SK-N-SH (cell line): ENCODE measurements around the gene CHMP4A. TPM values are rescaled to one million over a fixed set of nuclear protein-coding genes. Genes with fewer than 3 reads are reported as not detected.

Experiments
- CTCF ChIA-PET: fragments of 300-600, 350-600 bp; formaldehyde crosslinking; extraction: SDS; loops from one replicate; lab custom pipeline; 2021; lab: Yijun Ruan, JAX
- POLR2A ChIA-PET: fragments of 350-600 bp; sonication (Branson Sonifier 250); formaldehyde crosslinking; extraction: SDS; loops from one replicate; lab custom pipeline; 2020; ENCODE audit warnings: antibody characterized with exemption, inconsistent platforms; lab: Yijun Ruan, JAX
- DNase-seq: peaks from one replicate; pipeline ENCODE4 v3.0.0; 2012
- H2AFZ ChIP-seq: fragments of 200-600 bp; sonication (generic); 2 replicates; pipeline ENCODE4 v1.8.1; 2016; ENCODE audit warnings: antibody characterized with exemption, mild to moderate bottlenecking, low read depth
- H3F3A ChIP-seq: fragments of 200-600 bp; sonication (generic); replicated peaks from 2 replicates; pipeline ENCODE3; 2016; ENCODE audit warnings: antibody characterized with exemption, mild to moderate bottlenecking; ENCODE audit not compliant: insufficient read depth
- H3K27ac ChIP-seq, 2 experiments: fragments of 200-500 bp in 1 of 2; fragments of 200-600 bp in 1 of 2; sonication (Bioruptor generic) in 1 of 2; sonication (generic), shearing (Covaris generic) in 1 of 2; 2 replicates each; pipeline versions ENCODE4 v1.5.1 to v1.6.1; 2014 to 2016; ENCODE audit warnings: low read depth in 2 of 2, inconsistent platforms in 1 of 2, low read length in 1 of 2, mild to moderate bottlenecking in 1 of 2, mixed read lengths in 1 of 2
- H3K27me3 ChIP-seq: fragments of 200-600 bp; sonication (generic), shearing (Covaris generic); 2 replicates; pipeline ENCODE4 v1.6.1; 2016; ENCODE audit warnings: mixed run types; ENCODE audit not compliant: insufficient read depth
- H3K36me3 ChIP-seq, 2 experiments: fragments of 200-500 bp in 1 of 2; fragments of 200-600 bp in 1 of 2; sonication (Bioruptor generic) in 1 of 2; sonication (generic) in 1 of 2; replicated peaks in 1 of 2; 2 replicates each; pipeline versions ENCODE3 to v1.5.1; 2014 to 2016; ENCODE audit warnings: low read length in 1 of 2, mild to moderate bottlenecking in 1 of 2; ENCODE audit not compliant: insufficient read depth in 2 of 2, control insufficient read depth in 1 of 2
- H3K4me1 ChIP-seq, 2 experiments: fragments of 200-500 bp in 1 of 2; fragments of 200-600 bp in 1 of 2; sonication (Bioruptor generic) in 1 of 2; sonication (generic), shearing (Covaris generic) in 1 of 2; 2 replicates each; pipeline versions ENCODE4 v1.5.1 to v1.6.1; 2014 to 2016; ENCODE audit warnings: low read depth in 1 of 2, low read length in 1 of 2, mixed run types in 1 of 2; ENCODE audit not compliant: insufficient read depth in 2 of 2, control insufficient read depth in 1 of 2
- H3K4me2 ChIP-seq: fragments of 200-600 bp; sonication (generic), shearing (Covaris generic); 2 replicates; pipeline ENCODE4 v1.6.1; 2017; ENCODE audit warnings: mixed run types
- H3K4me3 ChIP-seq, 2 experiments: fragments of 200-500 bp in 1 of 2; fragments of 200-600 bp in 1 of 2; sonication (Bioruptor generic) in 1 of 2; sonication (generic), shearing (Covaris generic) in 1 of 2; 2 replicates each; pipeline versions ENCODE4 v1.5.1 to v1.8.1; 2014 to 2016; ENCODE audit warnings: low read depth in 2 of 2, inconsistent platforms in 1 of 2, low read length in 1 of 2, mild to moderate bottlenecking in 1 of 2, mixed read lengths in 1 of 2, moderate library complexity in 1 of 2
- H3K79me2 ChIP-seq: fragments of 200-600 bp; sonication (generic); 2 replicates; pipeline ENCODE4 v1.8.1; 2017; ENCODE audit warnings: mild to moderate bottlenecking; ENCODE audit not compliant: insufficient read depth
- H3K9ac ChIP-seq: fragments of 200-600 bp; sonication (generic); 2 replicates; pipeline ENCODE4 v1.6.1; 2017; ENCODE audit warnings: mixed run types
- H3K9me2 ChIP-seq: fragments of 200-600 bp; sonication (generic); 2 replicates; pipeline ENCODE4 v1.6.1; 2017; ENCODE audit warnings: mixed run types
- H3K9me3 ChIP-seq: fragments of 200-600 bp; sonication (generic); 2 replicates; pipeline ENCODE4 v1.6.1; 2017; ENCODE audit warnings: mixed run types, mild to moderate bottlenecking, moderate library complexity
- H4K20me1 ChIP-seq: fragments of 200-600 bp; sonication (generic); 2 replicates; pipeline ENCODE4 v1.6.1; 2017; ENCODE audit warnings: mild to moderate bottlenecking, mixed run types; ENCODE audit not compliant: insufficient read depth
- ELF1 ChIP-seq: IDR thresholded peaks from 2 replicates; pipeline ENCODE4 v1.4.0; 2012
- EZH2phosphoT487 ChIP-seq: fragments of 200-600 bp; sonication (generic); IDR thresholded peaks from 2 replicates; pipeline ENCODE4 v1.6.1; 2017; ENCODE audit warnings: low read depth, mixed run types, mild to moderate bottlenecking, antibody characterized with exemption, moderate library complexity, borderline replicate concordance
- FOXJ3 ChIP-seq: sonication (generic); formaldehyde crosslinking; IDR thresholded peaks from 2 replicates; pipeline ENCODE4 v1.5.1; 2020; ENCODE audit warnings: mild to moderate bottlenecking, missing genetic modification reagents
- FOXM1 ChIP-seq: IDR thresholded peaks from 2 replicates; pipeline ENCODE4 v1.4.0; 2012; ENCODE audit warnings: low read depth, mild to moderate bottlenecking
- GATA2 ChIP-seq: sonication (generic); formaldehyde crosslinking; IDR thresholded peaks from 2 replicates; pipeline ENCODE4 v1.5.0; 2020; ENCODE audit warnings: mild to moderate bottlenecking, missing genetic modification reagents
- JUND ChIP-seq: IDR thresholded peaks from 2 replicates; pipeline ENCODE4 v1.4.0; 2012
- NFIC ChIP-seq: IDR thresholded peaks from 2 replicates; pipeline ENCODE4 v1.4.0; 2012; ENCODE audit warnings: borderline replicate concordance
- NRF1 ChIP-seq: IDR thresholded peaks from 2 replicates; pipeline ENCODE4 v1.6.1; 2012; ENCODE audit warnings: low read depth, mild to moderate bottlenecking, low read length
- RCOR1 ChIP-seq: fragments of 150-350 bp; IDR thresholded peaks from 2 replicates; pipeline ENCODE4 v1.6.1; 2017; ENCODE audit warnings: antibody characterized with exemption, low read length
- SIN3A ChIP-seq: IDR thresholded peaks from 2 replicates; pipeline ENCODE4 v1.6.1; 2012; ENCODE audit warnings: low read depth, mild to moderate bottlenecking, low read length, moderate library complexity, borderline replicate concordance
- TAF1 ChIP-seq: IDR thresholded peaks from 2 replicates; pipeline ENCODE4 v1.6.1; 2012; ENCODE audit warnings: low read depth, mild to moderate bottlenecking, low read length, moderate library complexity, borderline replicate concordance
- WGBS: methylation state at CpG from one replicate; pipeline ENCODE4 v1.1.6; 2017; ENCODE audit warnings: low lambda C conversion rate; 5-methylcytosine and 5-hydroxymethylcytosine counted together
- polyA plus RNA-seq, 3 experiments: library from polyadenylated mRNA; depleted of rRNA; stranded (reverse); fragments of >200 nt; gene quantifications; 2 replicates each; pipeline ENCODE4 v1.2.3, GENCODE V29; 2012
- TF ChIP-seq, protein P1 (sequence below): IDR thresholded peaks from 2 replicates; pipeline ENCODE4 v1.4.0; 2012; ENCODE audit warnings: low read depth, borderline replicate concordance
- TF ChIP-seq, protein P2 (sequence below): fragments of 200-600 bp; sonication (generic); IDR thresholded peaks from 2 replicates; pipeline ENCODE4 v1.6.1; 2017; ENCODE audit warnings: antibody characterized with exemption, mild to moderate bottlenecking, moderate library complexity
- TF ChIP-seq, protein P3 (sequence below): IDR thresholded peaks from 2 replicates; pipeline ENCODE4 v1.6.1; 2012; ENCODE audit warnings: mild to moderate bottlenecking, low read depth, low read length, moderate library complexity

Gene CHMP4A
- polyA plus RNA-seq, 1 of the 3 experiments (the other 2 are of a cell fraction), result 92.4 TPM

DNA sequence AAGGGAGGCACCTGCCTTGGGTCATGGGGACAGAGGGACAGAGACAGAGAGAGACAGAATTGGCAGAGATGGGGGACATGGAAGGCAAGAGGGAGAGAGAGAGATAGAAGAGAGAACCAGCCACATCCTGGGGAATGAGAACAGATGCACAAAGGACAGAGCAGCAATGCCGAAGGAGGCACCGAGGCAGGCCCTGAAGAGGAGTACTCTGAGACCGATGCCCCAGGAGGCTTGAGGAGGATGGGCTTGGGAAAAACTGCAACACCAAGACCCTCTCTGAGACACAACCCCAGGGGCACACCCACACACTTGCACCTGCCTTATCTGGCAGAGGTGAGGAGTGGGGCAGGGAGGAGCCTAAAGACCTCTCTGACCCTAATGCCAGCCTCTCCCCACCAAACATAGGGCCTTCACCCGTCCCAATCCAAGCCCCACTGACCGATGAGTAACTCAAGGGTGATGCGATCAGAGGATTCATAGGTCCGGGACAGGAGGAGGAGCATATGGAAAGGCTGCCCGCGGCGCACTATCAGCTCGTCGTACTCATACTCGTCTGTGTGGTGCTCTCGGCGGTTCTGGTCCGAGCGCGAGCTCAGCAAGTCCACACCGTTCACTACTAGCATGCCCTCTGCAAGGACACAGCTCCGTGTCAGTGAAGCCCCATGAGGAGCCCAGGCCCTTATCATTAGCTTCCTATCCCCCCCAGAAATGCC lies 48.1 kb upstream of the CHMP4A start:
- Histone ChIP-seq H3K4me3 (no peak overlapping the region), H3K79me2 (no peaks in the 10 kb centered on the region), H3K4me1 (peaks cover 0 to 3% of the 10 kb centered on the region in 2 experiments; a peak in 1 of 4 replicates), H3K9ac (no peak overlapping the region), H3K36me3 (peaks cover 3 to 10% of the 10 kb centered on the region in 2 experiments), H3K4me2 (no peak overlapping the region), H3K9me3 (no peaks in the 10 kb centered on the region), H2AFZ (no peak overlapping the region), H3K9me2 (no peaks in the 10 kb centered on the region)
- DNase-seq, result no peak
- TF ChIP-seq JUND, result no peak
- no peak for TF ChIP-seq GATA2 (CRISPR knock-in tag)
- TF ChIP-seq, protein P1, sequence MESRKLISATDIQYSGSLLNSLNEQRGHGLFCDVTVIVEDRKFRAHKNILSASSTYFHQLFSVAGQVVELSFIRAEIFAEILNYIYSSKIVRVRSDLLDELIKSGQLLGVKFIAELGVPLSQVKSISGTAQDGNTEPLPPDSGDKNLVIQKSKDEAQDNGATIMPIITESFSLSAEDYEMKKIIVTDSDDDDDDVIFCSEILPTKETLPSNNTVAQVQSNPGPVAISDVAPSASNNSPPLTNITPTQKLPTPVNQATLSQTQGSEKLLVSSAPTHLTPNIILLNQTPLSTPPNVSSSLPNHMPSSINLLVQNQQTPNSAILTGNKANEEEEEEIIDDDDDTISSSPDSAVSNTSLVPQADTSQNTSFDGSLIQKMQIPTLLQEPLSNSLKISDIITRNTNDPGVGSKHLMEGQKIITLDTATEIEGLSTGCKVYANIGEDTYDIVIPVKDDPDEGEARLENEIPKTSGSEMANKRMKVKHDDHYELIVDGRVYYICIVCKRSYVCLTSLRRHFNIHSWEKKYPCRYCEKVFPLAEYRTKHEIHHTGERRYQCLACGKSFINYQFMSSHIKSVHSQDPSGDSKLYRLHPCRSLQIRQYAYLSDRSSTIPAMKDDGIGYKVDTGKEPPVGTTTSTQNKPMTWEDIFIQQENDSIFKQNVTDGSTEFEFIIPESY, result no peak
- TF ChIP-seq TAF1, result no peak
- TF ChIP-seq SIN3A, result no peak
- TF ChIP-seq NFIC, result no peak
- TF ChIP-seq, all 33 proteins: peak for 0
- H3K27me3 ChIP-seq, result no peaks in the 10 kb centered on the region
- H3F3A ChIP-seq, result peaks cover 5% of the 10 kb centered on the region
- no peak overlapping the region for H3K27ac ChIP-seq
- ChIA-PET POLR2A (interaction anchor here (1.5 kb wide), 1 partner anchor 9 kb away, joined by 5 read pairs; no protein-coding TSS in a partner anchor), CTCF (interaction anchor here (1.1 to 3.7 kb wide), 3 partner anchors 19 to 46 kb away, joined by 4 to 20 read pairs (median 5); partner anchors contain the start of genes CIDEB and TINF2)
- WGBS, result 91% methylated on average over 18 of the region's 20 CpGs
- H4K20me1 ChIP-seq, result no peaks in the 10 kb centered on the region

DNA sequence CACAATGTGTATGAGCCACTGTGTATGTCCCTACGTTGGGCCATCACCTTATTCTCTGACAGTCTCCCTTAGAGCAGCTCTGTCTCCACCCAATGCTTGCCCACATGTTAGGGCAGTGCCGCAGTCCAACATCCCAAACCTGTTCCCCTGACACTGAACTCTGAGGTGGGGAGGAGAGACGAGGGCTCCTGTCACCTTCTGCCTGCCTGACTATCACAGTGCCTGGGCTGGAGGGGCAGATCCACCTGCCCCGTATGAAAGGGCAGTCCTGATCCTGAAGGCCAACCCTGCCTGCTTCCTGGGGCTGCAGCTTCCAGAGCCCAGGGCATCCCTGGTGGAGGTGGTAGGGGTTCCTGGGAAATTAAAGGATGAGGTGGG lies 47.5 kb upstream of the CHMP4A start:
- Histone ChIP-seq H3K9ac (no peak overlapping the region), H3K9me2 (no peaks in the 10 kb centered on the region), H4K20me1 (no peaks in the 10 kb centered on the region), H3F3A (peaks cover 5% of the 10 kb centered on the region), H3K79me2 (no peaks in the 10 kb centered on the region), H3K4me2 (no peak overlapping the region), H3K36me3 (peaks cover 3 to 4% of the 10 kb centered on the region in 2 experiments), H3K4me3 (no peak overlapping the region), H3K27me3 (no peaks in the 10 kb centered on the region), H3K4me1 (peaks cover 0 to 3% of the 10 kb centered on the region in 2 experiments; a peak in 1 of 4 replicates), H3K27ac (no peak overlapping the region), H3K9me3 (no peaks in the 10 kb centered on the region), H2AFZ (no peak overlapping the region)
- TF ChIP-seq ELF1 (no peak), NRF1 (no peak), GATA2 (CRISPR knock-in tag) (no peak), EZH2phosphoT487 (no peak), FOXJ3 (no peak), FOXM1 (no peak), JUND (no peak), RCOR1 (no peak), SIN3A (no peak), NFIC (no peak)
- TF ChIP-seq, protein P2, sequence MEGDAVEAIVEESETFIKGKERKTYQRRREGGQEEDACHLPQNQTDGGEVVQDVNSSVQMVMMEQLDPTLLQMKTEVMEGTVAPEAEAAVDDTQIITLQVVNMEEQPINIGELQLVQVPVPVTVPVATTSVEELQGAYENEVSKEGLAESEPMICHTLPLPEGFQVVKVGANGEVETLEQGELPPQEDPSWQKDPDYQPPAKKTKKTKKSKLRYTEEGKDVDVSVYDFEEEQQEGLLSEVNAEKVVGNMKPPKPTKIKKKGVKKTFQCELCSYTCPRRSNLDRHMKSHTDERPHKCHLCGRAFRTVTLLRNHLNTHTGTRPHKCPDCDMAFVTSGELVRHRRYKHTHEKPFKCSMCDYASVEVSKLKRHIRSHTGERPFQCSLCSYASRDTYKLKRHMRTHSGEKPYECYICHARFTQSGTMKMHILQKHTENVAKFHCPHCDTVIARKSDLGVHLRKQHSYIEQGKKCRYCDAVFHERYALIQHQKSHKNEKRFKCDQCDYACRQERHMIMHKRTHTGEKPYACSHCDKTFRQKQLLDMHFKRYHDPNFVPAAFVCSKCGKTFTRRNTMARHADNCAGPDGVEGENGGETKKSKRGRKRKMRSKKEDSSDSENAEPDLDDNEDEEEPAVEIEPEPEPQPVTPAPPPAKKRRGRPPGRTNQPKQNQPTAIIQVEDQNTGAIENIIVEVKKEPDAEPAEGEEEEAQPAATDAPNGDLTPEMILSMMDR, result no peak
- TF ChIP-seq, protein P1, result no peak
- TF ChIP-seq, protein P3, sequence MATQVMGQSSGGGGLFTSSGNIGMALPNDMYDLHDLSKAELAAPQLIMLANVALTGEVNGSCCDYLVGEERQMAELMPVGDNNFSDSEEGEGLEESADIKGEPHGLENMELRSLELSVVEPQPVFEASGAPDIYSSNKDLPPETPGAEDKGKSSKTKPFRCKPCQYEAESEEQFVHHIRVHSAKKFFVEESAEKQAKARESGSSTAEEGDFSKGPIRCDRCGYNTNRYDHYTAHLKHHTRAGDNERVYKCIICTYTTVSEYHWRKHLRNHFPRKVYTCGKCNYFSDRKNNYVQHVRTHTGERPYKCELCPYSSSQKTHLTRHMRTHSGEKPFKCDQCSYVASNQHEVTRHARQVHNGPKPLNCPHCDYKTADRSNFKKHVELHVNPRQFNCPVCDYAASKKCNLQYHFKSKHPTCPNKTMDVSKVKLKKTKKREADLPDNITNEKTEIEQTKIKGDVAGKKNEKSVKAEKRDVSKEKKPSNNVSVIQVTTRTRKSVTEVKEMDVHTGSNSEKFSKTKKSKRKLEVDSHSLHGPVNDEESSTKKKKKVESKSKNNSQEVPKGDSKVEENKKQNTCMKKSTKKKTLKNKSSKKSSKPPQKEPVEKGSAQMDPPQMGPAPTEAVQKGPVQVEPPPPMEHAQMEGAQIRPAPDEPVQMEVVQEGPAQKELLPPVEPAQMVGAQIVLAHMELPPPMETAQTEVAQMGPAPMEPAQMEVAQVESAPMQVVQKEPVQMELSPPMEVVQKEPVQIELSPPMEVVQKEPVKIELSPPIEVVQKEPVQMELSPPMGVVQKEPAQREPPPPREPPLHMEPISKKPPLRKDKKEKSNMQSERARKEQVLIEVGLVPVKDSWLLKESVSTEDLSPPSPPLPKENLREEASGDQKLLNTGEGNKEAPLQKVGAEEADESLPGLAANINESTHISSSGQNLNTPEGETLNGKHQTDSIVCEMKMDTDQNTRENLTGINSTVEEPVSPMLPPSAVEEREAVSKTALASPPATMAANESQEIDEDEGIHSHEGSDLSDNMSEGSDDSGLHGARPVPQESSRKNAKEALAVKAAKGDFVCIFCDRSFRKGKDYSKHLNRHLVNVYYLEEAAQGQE, result no peak
- CTCF ChIA-PET, result interaction anchor here (1.6 to 3.7 kb wide), 2 partner anchors 11 to 18 kb away, joined by 3 to 20 read pairs; partner anchors contain the start of genes RABGGTA and TINF2
- POLR2A ChIA-PET, result no interaction called here
- WGBS, result 83% methylated on average over 3 of the region's 4 CpGs
- DNase-seq, result no peak
